Panc1 (cell line): Measurements from ENCODE around the gene CDKAL1. TPM values are rescaled to one million over a fixed set of nuclear protein-coding genes. Genes with fewer than 3 reads are reported as not detected.

Experiments
- ATAC-seq: fragments of 200-7000 bp; cut with Tn5 transposase; 2 replicates; pipeline ENCODE4 v1.9.1; 2020; ENCODE audit warnings: mild to moderate bottlenecking, moderate library complexity
- BruUV-seq: library from RNA; stranded (reverse); fragments of 400-500 nt; replicated peaks from 2 replicates; lab custom pipeline; 2021; lab: Mats Ljungman, UMichigan
- CTCF ChIA-PET: fragments of 300-600 bp; sonication (Branson Sonifier 250); formaldehyde crosslinking; loops from one replicate; lab custom pipeline; 2022; ENCODE audit warnings: antibody characterized with exemption; lab: Charles Lee
- POLR2A ChIA-PET: fragments of 300-600 bp; sonication (Branson Sonifier 250); formaldehyde crosslinking; loops from one replicate; lab custom pipeline; 2022; ENCODE audit warnings: antibody characterized with exemption; lab: Charles Lee
- DNase-seq: peaks from one replicate; pipeline ENCODE4 v3.0.0-alpha.2; 2010; ENCODE audit warnings: low read depth, low spot score
- H3K27ac ChIP-seq: 2 replicates; pipeline ENCODE4 v1.5.1; 2011; ENCODE audit warnings: mild to moderate bottlenecking, low read length, inconsistent platforms
- H3K27me3 ChIP-seq: fragments of 200-500 bp; sonication (Bioruptor generic); 2 replicates; pipeline ENCODE4 v1.6.0; 2014; ENCODE audit warnings: low read length, inconsistent platforms; ENCODE audit not compliant: control insufficient read depth, insufficient read depth
- H3K36me3 ChIP-seq: fragments of 200-500 bp; sonication (Bioruptor generic); 2 replicates; pipeline ENCODE4 v1.5.1; 2014; ENCODE audit warnings: inconsistent platforms, mild to moderate bottlenecking, low read length, moderate library complexity; ENCODE audit not compliant: control insufficient read depth, insufficient read depth
- H3K4me1 ChIP-seq: 2 replicates; pipeline ENCODE4 v1.5.1; 2011; ENCODE audit warnings: inconsistent platforms, mild to moderate bottlenecking, low read length, moderate library complexity; ENCODE audit not compliant: control insufficient read depth, insufficient read depth
- H3K4me3 ChIP-seq, 2 experiments: 2 replicates each; pipeline ENCODE4 v1.5.1; 2011 to 2012; ENCODE audit warnings: low read depth in 2 of 2, low read length in 2 of 2, mild to moderate bottlenecking in 2 of 2, inconsistent platforms in 1 of 2, moderate library complexity in 1 of 2
- H3K9me3 ChIP-seq: fragments of 200-500 bp; sonication (Bioruptor generic); 2 replicates; pipeline ENCODE4 v1.5.1; 2014; ENCODE audit warnings: low read depth, mild to moderate bottlenecking, inconsistent platforms, low read length, moderate library complexity; ENCODE audit not compliant: control insufficient read depth, insufficient read depth
- POLR2AphosphoS5 ChIP-seq: IDR thresholded peaks from 2 replicates; pipeline ENCODE4 v1.6.1; 2012; ENCODE audit warnings: mild to moderate bottlenecking, low read depth, low read length, moderate library complexity
- SIN3A ChIP-seq: IDR thresholded peaks from 2 replicates; pipeline ENCODE4 v1.6.1; 2012; ENCODE audit warnings: low read depth, mild to moderate bottlenecking, low read length, moderate library complexity, borderline replicate concordance; ENCODE audit not compliant: insufficient read depth
- TCF7L2 ChIP-seq: IDR thresholded peaks from 2 replicates; pipeline ENCODE4 v1.6.1; 2011; ENCODE audit warnings: mild to moderate bottlenecking, low read depth, low read length, inconsistent platforms
- in situ Hi-C: cut with HindIII; loops from 2 replicates; pipeline ENCODE4 v1.10.0; 2016; ENCODE audit warnings: low sequenced_read_pairs, low pct_unique_long_range_greater_than_20kb
- intact Hi-C: fragments of 100-400 bp; cut with micrococcal nuclease; formaldehyde crosslinking; loops from one replicate; pipeline ENCODE4 v1.10.0; 2022; ENCODE audit not compliant: unreplicated experiment
- total RNA-seq: library from RNA; stranded (reverse); gene quantifications from one replicate; pipeline ENCODE4 v1.2.1, GENCODE V29; 2021; ENCODE audit not compliant: unreplicated experiment
- TF ChIP-seq, protein P1 (sequence below): fragments of 450-650 bp; IDR thresholded peaks from 2 replicates; pipeline ENCODE4 v1.5.1; 2017; ENCODE audit warnings: mild to moderate bottlenecking
- TF ChIP-seq, protein P2 (sequence below), 2 experiments: IDR thresholded peaks; 2 replicates each; pipeline ENCODE4 v1.6.1; 2011 to 2012; ENCODE audit warnings: low read depth in 2 of 2, control low read depth in 1 of 2, low read length in 1 of 2, mild to moderate bottlenecking in 1 of 2, moderate library complexity in 1 of 2; ENCODE audit not compliant: insufficient read depth in 1 of 2

CDKAL1 gene
- total RNA-seq, 1 experiment from 2014 or later, result 14.5 TPM

DNA sequence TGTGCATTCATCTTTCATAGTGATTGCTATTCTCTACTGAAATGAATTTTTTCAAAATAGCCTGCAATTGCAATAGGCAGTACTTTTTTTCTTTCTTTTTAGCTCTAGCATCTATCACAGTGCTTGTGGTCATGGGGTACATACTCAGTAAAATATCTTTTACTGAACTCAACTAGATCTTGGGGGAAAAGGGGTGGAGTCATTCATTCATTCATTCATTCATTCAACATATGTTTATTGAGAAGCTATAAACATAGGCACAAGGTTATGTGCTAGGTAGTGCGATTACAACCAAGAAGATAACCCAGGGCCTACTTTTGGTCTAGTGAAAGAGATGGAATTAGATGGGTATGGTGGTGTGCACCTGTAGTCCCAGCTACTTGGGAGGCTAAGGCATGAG lies 1.4 kb upstream of the CDKAL1 start:
- no peaks in the 10 kb centered on the region for H3K9me3 ChIP-seq
- in situ Hi-C loops (no loop called here), intact Hi-C loops (no loop called here)
- ChIA-PET CTCF (interaction anchor here (0.6 kb wide), 1 partner anchor 65 kb away, joined by 3 read pairs; no protein-coding TSS in a partner anchor), POLR2A (no interaction called here)
- H3K27ac ChIP-seq, result no peak overlapping the region
- ATAC-seq (no peak), DNase-seq (no peak)
- H3K36me3 ChIP-seq, result peaks cover 11% of the 10 kb centered on the region; the same call in 1 of the 2 replicates
- H3K4me3 ChIP-seq, result no peak overlapping the region
- TF ChIP-seq, protein P1, sequence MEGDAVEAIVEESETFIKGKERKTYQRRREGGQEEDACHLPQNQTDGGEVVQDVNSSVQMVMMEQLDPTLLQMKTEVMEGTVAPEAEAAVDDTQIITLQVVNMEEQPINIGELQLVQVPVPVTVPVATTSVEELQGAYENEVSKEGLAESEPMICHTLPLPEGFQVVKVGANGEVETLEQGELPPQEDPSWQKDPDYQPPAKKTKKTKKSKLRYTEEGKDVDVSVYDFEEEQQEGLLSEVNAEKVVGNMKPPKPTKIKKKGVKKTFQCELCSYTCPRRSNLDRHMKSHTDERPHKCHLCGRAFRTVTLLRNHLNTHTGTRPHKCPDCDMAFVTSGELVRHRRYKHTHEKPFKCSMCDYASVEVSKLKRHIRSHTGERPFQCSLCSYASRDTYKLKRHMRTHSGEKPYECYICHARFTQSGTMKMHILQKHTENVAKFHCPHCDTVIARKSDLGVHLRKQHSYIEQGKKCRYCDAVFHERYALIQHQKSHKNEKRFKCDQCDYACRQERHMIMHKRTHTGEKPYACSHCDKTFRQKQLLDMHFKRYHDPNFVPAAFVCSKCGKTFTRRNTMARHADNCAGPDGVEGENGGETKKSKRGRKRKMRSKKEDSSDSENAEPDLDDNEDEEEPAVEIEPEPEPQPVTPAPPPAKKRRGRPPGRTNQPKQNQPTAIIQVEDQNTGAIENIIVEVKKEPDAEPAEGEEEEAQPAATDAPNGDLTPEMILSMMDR, result no peak
- TF ChIP-seq TCF7L2 (no peak), SIN3A (no peak), POLR2AphosphoS5 (no peak)
- TF ChIP-seq, protein P2, sequence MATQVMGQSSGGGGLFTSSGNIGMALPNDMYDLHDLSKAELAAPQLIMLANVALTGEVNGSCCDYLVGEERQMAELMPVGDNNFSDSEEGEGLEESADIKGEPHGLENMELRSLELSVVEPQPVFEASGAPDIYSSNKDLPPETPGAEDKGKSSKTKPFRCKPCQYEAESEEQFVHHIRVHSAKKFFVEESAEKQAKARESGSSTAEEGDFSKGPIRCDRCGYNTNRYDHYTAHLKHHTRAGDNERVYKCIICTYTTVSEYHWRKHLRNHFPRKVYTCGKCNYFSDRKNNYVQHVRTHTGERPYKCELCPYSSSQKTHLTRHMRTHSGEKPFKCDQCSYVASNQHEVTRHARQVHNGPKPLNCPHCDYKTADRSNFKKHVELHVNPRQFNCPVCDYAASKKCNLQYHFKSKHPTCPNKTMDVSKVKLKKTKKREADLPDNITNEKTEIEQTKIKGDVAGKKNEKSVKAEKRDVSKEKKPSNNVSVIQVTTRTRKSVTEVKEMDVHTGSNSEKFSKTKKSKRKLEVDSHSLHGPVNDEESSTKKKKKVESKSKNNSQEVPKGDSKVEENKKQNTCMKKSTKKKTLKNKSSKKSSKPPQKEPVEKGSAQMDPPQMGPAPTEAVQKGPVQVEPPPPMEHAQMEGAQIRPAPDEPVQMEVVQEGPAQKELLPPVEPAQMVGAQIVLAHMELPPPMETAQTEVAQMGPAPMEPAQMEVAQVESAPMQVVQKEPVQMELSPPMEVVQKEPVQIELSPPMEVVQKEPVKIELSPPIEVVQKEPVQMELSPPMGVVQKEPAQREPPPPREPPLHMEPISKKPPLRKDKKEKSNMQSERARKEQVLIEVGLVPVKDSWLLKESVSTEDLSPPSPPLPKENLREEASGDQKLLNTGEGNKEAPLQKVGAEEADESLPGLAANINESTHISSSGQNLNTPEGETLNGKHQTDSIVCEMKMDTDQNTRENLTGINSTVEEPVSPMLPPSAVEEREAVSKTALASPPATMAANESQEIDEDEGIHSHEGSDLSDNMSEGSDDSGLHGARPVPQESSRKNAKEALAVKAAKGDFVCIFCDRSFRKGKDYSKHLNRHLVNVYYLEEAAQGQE (IDR thresholded peaks at IDR 0.05; ENCODE audit: insufficient read depth in 1 of 2, low read depth in 2 of 2, low read length in 1 of 2), result no peak
- BruUV-seq, result no TSS peak
- H3K4me1 ChIP-seq, result peaks cover 8% of the 10 kb centered on the region
- H3K27me3 ChIP-seq, result no peaks in the 10 kb centered on the region

DNA sequence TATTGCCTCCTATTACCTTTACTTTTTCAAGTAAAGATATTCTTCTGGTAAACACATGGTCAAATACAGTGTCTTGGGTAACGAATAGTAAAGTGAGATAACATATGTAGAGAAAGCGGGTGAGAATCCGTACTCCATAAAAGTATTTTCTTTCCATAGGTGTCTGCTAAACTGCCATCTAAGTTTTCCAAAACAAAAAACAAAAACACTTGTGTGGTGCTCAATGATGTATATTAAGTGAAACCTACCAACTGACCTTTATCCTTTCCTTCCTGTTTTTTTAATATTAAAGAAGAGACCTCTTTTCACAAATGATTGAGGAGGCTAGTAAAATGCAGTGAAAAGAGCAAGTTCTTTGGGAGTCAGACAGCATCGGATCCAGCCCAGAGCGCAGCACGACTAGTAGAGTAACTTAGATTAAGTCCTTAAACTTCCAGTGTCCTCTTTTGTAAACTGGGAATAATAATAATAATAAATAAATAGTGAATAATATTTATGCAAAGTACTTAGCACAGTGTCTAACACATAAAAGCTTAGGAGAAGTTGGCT lies 437 bp upstream of the CDKAL1 start:
- in situ Hi-C loops (no loop called here), intact Hi-C loops (no loop called here)
- CTCF ChIA-PET, result no interaction called here
- DNase-seq (no peak), ATAC-seq (no peak; the same call in 1 of the 2 replicates)
- H3K27ac ChIP-seq, result peak overlapping the region; percentile 95
- BruUV-seq, result no TSS peak
- POLR2A ChIA-PET, result no interaction called here
- TF ChIP-seq TCF7L2 (no peak), SIN3A (no peak), POLR2AphosphoS5 (no peak)
- TF ChIP-seq, protein P1, result no peak
- TF ChIP-seq, protein P2 (IDR thresholded peaks at IDR 0.05; ENCODE audit: insufficient read depth in 1 of 2, low read depth in 2 of 2, low read length in 1 of 2), result no peak; a peak in 1 of 4 replicates
- no peaks in the 10 kb centered on the region for H3K27me3 ChIP-seq
- H3K9me3 ChIP-seq, result no peaks in the 10 kb centered on the region
- peaks cover 11% of the 10 kb centered on the region; the same call in 1 of the 2 replicates for H3K36me3 ChIP-seq
- peak overlapping the region; percentile 94 to 95 for H3K4me3 ChIP-seq
- peaks cover 8% of the 10 kb centered on the region for H3K4me1 ChIP-seq
